Rectal smooth muscle tissue (tissue), 1 donor: ENCODE results near the gene SYPL2.

ENCODE experiments used
- H3K27ac ChIP-seq: one replicate; pipeline ENCODE4 v1.7.0; 2013; ENCODE audit warnings: low read depth, low read length, inconsistent platforms
- H3K27me3 ChIP-seq: one replicate; pipeline ENCODE4 v1.7.0; 2013; ENCODE audit warnings: low read length; ENCODE audit not compliant: control insufficient read depth, insufficient read depth
- H3K36me3 ChIP-seq: one replicate; pipeline ENCODE4 v1.7.0; 2013; ENCODE audit warnings: low read length; ENCODE audit not compliant: control insufficient read depth, insufficient read depth
- H3K4me1 ChIP-seq: one replicate; pipeline ENCODE4 v1.7.0; 2013; ENCODE audit warnings: low read length; ENCODE audit not compliant: control insufficient read depth, insufficient read depth
- H3K4me3 ChIP-seq: one replicate; pipeline ENCODE4 v1.7.0; 2013; ENCODE audit warnings: low read length
- H3K9ac ChIP-seq: one replicate; pipeline ENCODE4 v1.7.0; 2013; ENCODE audit warnings: low read length

The SYPL2 gene

DNA sequence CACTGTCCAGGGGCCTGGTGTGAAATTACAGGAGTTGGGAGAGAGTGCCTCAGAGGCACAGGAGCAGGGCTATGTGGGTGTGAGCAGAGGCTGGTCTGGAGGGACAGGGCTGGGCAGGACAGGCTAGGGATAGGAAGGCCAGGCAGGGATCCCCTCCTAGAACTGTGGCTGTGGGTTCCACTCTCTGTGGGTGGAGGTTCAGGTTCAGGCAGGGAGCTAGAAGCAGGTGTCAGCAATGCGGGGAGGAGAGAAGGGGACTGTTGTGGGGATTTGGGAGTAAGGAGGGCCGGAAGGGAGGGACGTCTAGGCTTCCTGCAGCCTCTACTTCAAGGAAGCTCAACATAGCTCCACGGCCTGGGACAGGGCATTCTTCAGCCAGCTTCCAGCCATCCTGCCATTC lies 65.0 kb downstream of the SYPL2 start:
- Histone ChIP-seq H3K4me1 (peaks cover 13% of the 10 kb centered on the region), H3K9ac (no peak overlapping the region), H3K27me3 (no peaks in the 10 kb centered on the region), H3K4me3 (no peak overlapping the region), H3K36me3 (no peaks in the 10 kb centered on the region), H3K27ac (no peak overlapping the region)
